ENCODE results near the gene SPATA6L. TPM values are rescaled to one million over a fixed set of nuclear protein-coding genes. Genes with fewer than 3 reads are reported as not detected.

Gene SPATA6L
- total RNA-seq, 1 donor, result 0.43 TPM

DNA sequence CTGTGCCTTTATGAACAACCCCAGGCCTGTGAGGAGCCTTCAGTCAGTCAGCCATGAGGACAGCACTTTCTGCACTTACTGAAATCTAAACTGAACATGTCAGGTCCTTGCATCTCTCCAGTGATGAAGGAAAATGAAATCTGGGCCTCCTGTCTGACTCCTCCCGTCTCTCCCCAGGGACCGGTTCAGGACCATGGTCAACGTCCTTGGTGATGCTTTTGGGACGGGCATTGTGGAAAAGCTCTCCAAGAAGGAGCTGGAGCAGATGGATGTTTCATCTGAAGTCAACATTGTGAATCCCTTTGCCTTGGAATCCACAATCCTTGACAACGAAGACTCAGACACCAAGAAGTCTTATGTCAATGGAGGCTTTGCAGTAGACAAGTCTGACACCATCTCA is 81.1 kb downstream of the SPATA6L start:
- H3K4me3 ChIP-seq (ENCODE audit: low read depth, low read length), result no peak overlapping the region
- TF ChIP-seq, protein P1, sequence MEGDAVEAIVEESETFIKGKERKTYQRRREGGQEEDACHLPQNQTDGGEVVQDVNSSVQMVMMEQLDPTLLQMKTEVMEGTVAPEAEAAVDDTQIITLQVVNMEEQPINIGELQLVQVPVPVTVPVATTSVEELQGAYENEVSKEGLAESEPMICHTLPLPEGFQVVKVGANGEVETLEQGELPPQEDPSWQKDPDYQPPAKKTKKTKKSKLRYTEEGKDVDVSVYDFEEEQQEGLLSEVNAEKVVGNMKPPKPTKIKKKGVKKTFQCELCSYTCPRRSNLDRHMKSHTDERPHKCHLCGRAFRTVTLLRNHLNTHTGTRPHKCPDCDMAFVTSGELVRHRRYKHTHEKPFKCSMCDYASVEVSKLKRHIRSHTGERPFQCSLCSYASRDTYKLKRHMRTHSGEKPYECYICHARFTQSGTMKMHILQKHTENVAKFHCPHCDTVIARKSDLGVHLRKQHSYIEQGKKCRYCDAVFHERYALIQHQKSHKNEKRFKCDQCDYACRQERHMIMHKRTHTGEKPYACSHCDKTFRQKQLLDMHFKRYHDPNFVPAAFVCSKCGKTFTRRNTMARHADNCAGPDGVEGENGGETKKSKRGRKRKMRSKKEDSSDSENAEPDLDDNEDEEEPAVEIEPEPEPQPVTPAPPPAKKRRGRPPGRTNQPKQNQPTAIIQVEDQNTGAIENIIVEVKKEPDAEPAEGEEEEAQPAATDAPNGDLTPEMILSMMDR (IDR thresholded peaks at IDR 0.05; ENCODE audit: insufficient read depth, low read depth, low read length), result no peak
- no peak for DNase-seq (ENCODE audit: low read depth)

DNA sequence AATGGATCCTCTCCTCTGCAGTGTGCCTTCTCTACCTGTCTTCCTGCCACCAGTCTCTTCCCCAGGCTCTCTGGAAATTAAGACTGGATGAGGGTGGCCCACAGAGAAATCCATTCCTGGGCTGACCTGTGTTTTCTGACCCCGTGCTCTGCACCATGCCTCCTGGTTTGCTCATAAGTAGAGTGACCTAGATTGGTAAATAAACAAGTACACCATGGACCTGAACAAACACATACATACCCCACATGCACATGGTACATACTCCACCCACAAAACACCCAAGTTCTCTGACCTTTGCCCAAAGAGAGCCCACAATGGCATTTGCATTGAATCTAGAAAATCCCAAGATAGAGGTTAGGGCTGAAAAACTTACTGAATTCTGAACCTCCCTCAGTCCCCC is 81.6 kb downstream of the SPATA6L start:
- TF ChIP-seq, protein P1 (IDR thresholded peaks at IDR 0.05; ENCODE audit: insufficient read depth, low read depth, low read length), result no peak

DNA sequence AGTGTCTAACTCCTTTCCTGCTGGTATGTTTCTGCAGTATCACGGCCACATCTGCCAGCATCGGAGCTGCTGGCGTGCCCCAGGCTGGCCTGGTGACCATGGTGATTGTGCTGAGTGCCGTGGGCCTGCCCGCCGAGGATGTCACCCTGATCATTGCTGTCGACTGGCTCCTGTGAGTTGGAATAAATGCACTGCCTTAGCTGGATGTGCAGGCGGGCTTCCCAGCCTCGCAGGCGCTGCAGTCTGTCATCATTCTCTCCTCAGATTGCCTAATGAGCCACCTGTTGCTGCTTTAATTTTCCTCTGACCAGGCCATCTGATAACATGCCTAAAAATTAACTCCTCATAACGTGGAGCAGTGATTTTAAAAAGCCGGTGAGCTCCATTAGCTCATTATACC is 83.3 kb downstream of the SPATA6L start:
- TF ChIP-seq, protein P1 (IDR thresholded peaks at IDR 0.05; ENCODE audit: insufficient read depth, low read depth, low read length), result no peak
- no peak overlapping the region for H3K4me3 ChIP-seq (ENCODE audit: low read depth, low read length)
- DNase-seq (ENCODE audit: low read depth), result no peak

More for the DNA sequence above, 81.6 kb downstream of the SPATA6L start:
- H3K4me3 ChIP-seq (ENCODE audit: low read depth, low read length), result no peak overlapping the region
- no peak for DNase-seq (ENCODE audit: low read depth)

DNA sequence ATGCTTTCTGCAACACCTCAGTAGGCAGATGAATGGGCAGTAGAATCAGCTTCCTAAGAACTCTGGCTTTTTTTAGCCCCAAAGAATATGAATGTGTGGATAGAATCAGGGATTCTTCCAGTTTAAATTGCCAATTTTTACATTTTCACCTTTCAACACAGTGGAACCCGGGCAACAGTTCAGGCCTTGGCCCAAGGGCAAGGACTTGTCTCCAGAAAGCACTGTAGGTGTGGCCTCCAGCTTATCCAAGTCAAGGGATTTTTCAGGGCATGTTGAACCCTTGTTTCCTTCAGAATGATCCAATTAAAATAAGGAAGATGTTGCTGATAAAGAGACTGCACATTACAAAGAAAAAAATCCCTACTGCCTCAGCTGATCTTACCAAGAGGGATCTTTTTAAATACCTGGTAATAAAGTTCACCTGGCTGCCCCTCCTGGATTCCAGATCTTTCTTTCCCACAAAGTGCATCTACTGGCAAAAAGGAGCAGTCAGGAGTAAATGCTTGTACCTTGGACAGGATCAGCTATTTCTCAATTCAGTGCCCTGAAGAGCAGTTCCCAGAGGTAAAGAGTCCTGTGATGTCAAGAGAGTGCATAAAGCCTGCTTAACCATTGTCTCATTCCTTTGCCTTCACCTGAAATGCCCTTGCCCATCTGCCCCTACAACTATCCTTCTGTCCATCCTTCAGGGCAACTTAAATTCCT is 84.3 kb downstream of the SPATA6L start:
- TF ChIP-seq, protein P1 (IDR thresholded peaks at IDR 0.05; ENCODE audit: insufficient read depth, low read depth, low read length), result no peak
- no peak overlapping the region for H3K4me3 ChIP-seq (ENCODE audit: low read depth, low read length)
- DNase-seq (ENCODE audit: low read depth), result no peak

DNA sequence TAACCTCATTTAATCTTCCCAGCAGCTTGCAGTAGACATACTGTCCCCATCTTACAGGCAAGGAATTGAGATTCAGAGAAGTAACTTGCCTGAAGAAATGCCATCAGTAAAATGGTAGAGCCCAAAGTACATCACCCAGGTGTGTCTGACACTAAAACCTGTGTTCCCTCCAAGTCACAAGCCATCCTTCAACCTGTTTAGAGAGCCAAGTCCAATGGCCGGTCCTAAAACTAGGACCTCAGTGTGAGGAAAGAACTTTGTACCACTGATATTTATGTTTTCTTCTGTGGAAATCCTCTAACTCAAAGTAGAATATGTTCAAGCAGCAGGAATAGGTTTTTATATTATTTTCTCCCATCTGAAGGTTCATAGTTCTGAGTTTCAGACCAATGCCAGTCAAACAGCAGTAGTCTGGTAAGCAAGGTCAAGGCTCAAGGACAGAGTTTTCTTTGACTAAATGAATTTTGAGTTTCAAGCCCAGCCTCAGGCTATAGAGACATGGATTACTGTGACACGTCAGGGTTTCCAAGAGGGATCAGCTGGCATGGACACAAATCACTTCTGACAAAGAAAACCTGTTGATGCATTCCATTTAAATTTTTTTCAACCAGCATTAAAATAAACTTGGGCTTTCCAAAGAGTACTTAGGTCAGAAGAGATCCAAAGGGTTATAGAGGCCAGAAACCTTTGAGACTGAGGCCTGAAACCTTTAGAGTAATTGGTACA is 85.1 kb downstream of the SPATA6L start:
- DNase-seq (ENCODE audit: low read depth), result no peak
- no peak overlapping the region for H3K4me3 ChIP-seq (ENCODE audit: low read depth, low read length)
- TF ChIP-seq, protein P1 (IDR thresholded peaks at IDR 0.05; ENCODE audit: insufficient read depth, low read depth, low read length), result no peak

DNA sequence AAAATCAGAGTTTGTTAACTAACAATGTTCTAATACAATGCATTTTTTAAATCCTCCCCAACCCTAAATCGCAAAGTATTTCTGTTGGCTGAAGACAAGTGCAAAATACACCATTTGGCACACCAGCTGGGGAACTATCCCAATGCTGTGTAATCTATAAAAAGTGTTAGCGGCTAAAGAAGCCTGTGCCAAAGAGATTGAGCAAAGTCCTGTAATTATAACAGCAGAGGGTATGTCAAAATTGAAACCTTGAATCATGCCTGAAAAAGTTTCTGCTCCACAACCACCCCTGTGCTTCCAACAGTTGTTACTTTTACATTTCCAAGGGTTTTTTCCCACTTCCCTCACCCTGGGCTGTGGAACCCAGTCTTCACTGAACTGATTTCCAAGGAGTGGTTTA is 87.3 kb downstream of the SPATA6L start:
- DNase-seq (ENCODE audit: low read depth), result no peak
- TF ChIP-seq, protein P1 (IDR thresholded peaks at IDR 0.05; ENCODE audit: insufficient read depth, low read depth, low read length), result no peak

More for the DNA sequence above, 87.3 kb downstream of the SPATA6L start:
- H3K4me3 ChIP-seq (ENCODE audit: low read depth, low read length), result no peak overlapping the region
